Measurements from ENCODE around the gene DNAI2. TPM values are rescaled to one million over a fixed set of nuclear protein-coding genes. Genes with fewer than 3 reads are reported as not detected.

Gene DNAI2
- total RNA-seq, 1 experiment from 2014 or later, result not detected

DNA sequence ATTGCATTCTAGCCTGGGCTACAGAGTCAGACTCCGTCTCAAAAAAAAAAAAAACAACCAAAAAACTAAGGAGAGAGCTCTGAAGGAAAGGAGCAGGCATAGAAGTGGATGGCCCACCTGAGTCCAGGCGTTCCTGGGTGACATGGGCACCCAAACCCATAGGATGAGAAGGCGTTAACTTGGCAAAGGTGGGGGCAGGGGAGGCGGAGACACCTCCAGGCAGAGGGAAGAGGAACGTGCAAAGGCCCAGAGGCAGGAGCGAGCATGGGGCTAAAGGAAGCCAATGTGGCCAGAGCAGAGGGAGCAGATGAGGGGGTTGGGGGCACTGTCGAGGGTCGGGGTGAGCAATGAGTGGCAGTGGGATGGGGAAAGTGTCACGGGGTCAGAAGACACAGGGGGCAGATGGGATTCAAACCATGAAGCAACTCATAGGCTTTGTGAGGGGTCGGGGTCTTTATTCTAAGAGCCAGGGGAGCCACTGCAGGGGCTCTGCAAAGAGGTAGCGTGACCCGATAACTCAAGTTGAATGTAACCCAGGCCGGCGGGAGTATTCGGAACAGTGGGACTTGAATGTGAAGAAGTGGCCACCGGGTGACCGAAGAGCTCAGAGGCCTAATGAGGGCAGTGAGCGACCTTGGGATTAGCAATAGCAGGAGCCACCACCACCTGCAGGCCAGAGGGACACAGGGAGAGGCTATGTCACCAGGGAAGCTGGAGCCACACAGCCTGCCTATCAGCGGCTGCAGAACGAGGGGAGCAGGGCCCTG is 48.9 kb upstream of the DNAI2 start:
- H3K4me3 ChIP-seq (replicated peaks in 1 of 2; ENCODE audit: low read depth in 1 of 2, low read length in 2 of 2), result no peak overlapping the region
- BruUV-seq (replicated peaks), result no TSS peak
- no peak for TF ChIP-seq FOSL1 (IDR thresholded peaks at IDR 0.05; ENCODE audit: low read depth)
- TF ChIP-seq, protein P1, sequence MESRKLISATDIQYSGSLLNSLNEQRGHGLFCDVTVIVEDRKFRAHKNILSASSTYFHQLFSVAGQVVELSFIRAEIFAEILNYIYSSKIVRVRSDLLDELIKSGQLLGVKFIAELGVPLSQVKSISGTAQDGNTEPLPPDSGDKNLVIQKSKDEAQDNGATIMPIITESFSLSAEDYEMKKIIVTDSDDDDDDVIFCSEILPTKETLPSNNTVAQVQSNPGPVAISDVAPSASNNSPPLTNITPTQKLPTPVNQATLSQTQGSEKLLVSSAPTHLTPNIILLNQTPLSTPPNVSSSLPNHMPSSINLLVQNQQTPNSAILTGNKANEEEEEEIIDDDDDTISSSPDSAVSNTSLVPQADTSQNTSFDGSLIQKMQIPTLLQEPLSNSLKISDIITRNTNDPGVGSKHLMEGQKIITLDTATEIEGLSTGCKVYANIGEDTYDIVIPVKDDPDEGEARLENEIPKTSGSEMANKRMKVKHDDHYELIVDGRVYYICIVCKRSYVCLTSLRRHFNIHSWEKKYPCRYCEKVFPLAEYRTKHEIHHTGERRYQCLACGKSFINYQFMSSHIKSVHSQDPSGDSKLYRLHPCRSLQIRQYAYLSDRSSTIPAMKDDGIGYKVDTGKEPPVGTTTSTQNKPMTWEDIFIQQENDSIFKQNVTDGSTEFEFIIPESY (IDR thresholded peaks at IDR 0.05; ENCODE audit: extremely low read depth, insufficient replicate concordance, low read length), result no peak
- TF ChIP-seq JUND (IDR thresholded peaks at IDR 0.05), result no peak
- TF ChIP-seq, protein P2, sequence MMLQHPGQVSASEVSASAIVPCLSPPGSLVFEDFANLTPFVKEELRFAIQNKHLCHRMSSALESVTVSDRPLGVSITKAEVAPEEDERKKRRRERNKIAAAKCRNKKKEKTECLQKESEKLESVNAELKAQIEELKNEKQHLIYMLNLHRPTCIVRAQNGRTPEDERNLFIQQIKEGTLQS (IDR thresholded peaks at IDR 0.05), result no peak
- DNase-seq (ENCODE audit: low read depth, low spot score) (no peak), ATAC-seq (no peak)
- intact Hi-C loops (cut with micrococcal nuclease), result no loop called here
- H3K4me2 ChIP-seq (ENCODE audit: low read length), result no peak overlapping the region
- H3K79me2 ChIP-seq (ENCODE audit: insufficient read depth, low read length), result no peaks in the 10 kb centered on the region
- H3K4me1 ChIP-seq (ENCODE audit: control insufficient read depth in 1 of 2, insufficient read depth in 2 of 2, low read length in 2 of 2), result peaks cover 2 to 22% of the 10 kb centered on the region in 2 experiments; a peak in 3 of 4 replicates
- ChIA-PET RAD21 (ENCODE audit: low non-redundant PET in 1 of 2, low total read pairs in 2 of 2, uncharacterized antibody in 2 of 2, unreplicated experiment in 2 of 2) (no interaction called here), POLR2A (interaction anchor here (0.9 kb wide), 1 partner anchor 12 kb away, joined by 3 read pairs; the partner anchor contains the start of gene TTYH2), CTCF (interaction anchor here (1.0 kb wide), 1 partner anchor 12 kb away, joined by 3 read pairs; the partner anchor contains the start of gene TTYH2)
- no peaks in the 10 kb centered on the region for H4K20me1 ChIP-seq (ENCODE audit: insufficient read depth)
- H3K9ac ChIP-seq (ENCODE audit: low read length), result no peak overlapping the region
- no peaks in the 10 kb centered on the region for H3K9me2 ChIP-seq (ENCODE audit: insufficient read depth)
- no peak overlapping the region for H3K27ac ChIP-seq (ENCODE audit: low read depth, low read length)
- peaks cover 0 to 4% of the 10 kb centered on the region in 2 experiments; a peak in 1 of 4 replicates for H3K36me3 ChIP-seq (ENCODE audit: control insufficient read depth in 1 of 2, insufficient read depth in 2 of 2, low read length in 2 of 2)
- no peak overlapping the region for H2AFZ ChIP-seq (ENCODE audit: low read depth, low read length, poor library complexity, severe bottlenecking)
- no peaks in the 10 kb centered on the region for H3K9me3 ChIP-seq (ENCODE audit: control insufficient read depth in 1 of 2, insufficient read depth in 1 of 2, low read depth in 1 of 2, low read length in 2 of 2)
- H3K27me3 ChIP-seq (ENCODE audit: insufficient read depth, low read length), result no peaks in the 10 kb centered on the region

DNA sequence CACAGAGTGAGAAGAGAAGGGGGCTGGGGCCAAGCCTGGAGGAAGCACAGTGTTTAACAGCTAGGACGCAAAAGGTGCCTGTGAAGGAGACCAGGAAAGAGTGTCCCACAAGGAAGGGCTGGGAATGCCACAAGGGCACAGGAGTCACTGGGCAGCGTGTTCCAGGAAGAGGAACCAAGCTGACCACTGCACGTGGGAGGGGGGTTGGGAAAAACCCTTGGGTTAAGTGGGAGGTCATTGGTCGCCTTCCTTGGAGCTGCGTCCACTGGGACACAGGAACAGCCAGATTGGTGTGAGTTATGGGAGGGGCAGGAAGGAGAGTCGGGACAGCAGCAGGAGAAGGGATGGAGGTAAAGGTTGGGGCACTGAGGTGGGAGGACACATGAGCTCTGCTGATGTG is 47.8 kb upstream of the DNAI2 start:
- no peak for ATAC-seq
- Histone ChIP-seq H3K9ac (ENCODE audit: low read length) (no peak overlapping the region), H3K27me3 (ENCODE audit: insufficient read depth, low read length) (no peaks in the 10 kb centered on the region), H3K36me3 (ENCODE audit: control insufficient read depth in 1 of 2, insufficient read depth in 2 of 2, low read length in 2 of 2) (peaks cover 0 to 8% of the 10 kb centered on the region in 2 experiments; a peak in 1 of 4 replicates), H2AFZ (ENCODE audit: low read depth, low read length, poor library complexity, severe bottlenecking) (no peak overlapping the region), H3K9me3 (ENCODE audit: control insufficient read depth in 1 of 2, insufficient read depth in 1 of 2, low read depth in 1 of 2, low read length in 2 of 2) (no peaks in the 10 kb centered on the region), H3K4me2 (ENCODE audit: low read length) (no peak overlapping the region), H3K4me1 (ENCODE audit: control insufficient read depth in 1 of 2, insufficient read depth in 2 of 2, low read length in 2 of 2) (peaks cover 2 to 21% of the 10 kb centered on the region in 2 experiments; a peak in 3 of 4 replicates), H3K9me2 (ENCODE audit: insufficient read depth) (no peaks in the 10 kb centered on the region), H4K20me1 (ENCODE audit: insufficient read depth) (no peaks in the 10 kb centered on the region), H3K27ac (ENCODE audit: low read depth, low read length) (no peak overlapping the region), H3K79me2 (ENCODE audit: insufficient read depth, low read length) (no peaks in the 10 kb centered on the region), H3K4me3 (replicated peaks in 1 of 2; ENCODE audit: low read depth in 1 of 2, low read length in 2 of 2) (no peak overlapping the region)
- ChIA-PET RAD21 (ENCODE audit: low non-redundant PET in 1 of 2, low total read pairs in 2 of 2, uncharacterized antibody in 2 of 2, unreplicated experiment in 2 of 2) (no interaction called here), CTCF (interaction anchor here (1.0 kb wide), 1 partner anchor 13 kb away, joined by 3 read pairs; the partner anchor contains the start of gene TTYH2), POLR2A (interaction anchor here (0.9 kb wide), 1 partner anchor 13 kb away, joined by 3 read pairs; the partner anchor contains the start of gene TTYH2)
- no peak for DNase-seq (ENCODE audit: low read depth, low spot score)
- no TSS peak for BruUV-seq (replicated peaks)
- intact Hi-C loops (cut with micrococcal nuclease), result no loop called here
- TF ChIP-seq CBX3 (IDR thresholded peaks at IDR 0.05; ENCODE audit: low read depth) (no peak), POLR2AphosphoS5 (IDR thresholded peaks at IDR 0.05; ENCODE audit: low read depth, low read length) (no peak), SRF (IDR thresholded peaks at IDR 0.05; ENCODE audit: low read depth) (no peak), JUND (IDR thresholded peaks at IDR 0.05) (no peak), ZFX (IDR thresholded peaks at IDR 0.05) (no peak), EZH2phosphoT487 (IDR thresholded peaks at IDR 0.05; ENCODE audit: borderline replicate concordance) (no peak)
- TF ChIP-seq, protein P3, sequence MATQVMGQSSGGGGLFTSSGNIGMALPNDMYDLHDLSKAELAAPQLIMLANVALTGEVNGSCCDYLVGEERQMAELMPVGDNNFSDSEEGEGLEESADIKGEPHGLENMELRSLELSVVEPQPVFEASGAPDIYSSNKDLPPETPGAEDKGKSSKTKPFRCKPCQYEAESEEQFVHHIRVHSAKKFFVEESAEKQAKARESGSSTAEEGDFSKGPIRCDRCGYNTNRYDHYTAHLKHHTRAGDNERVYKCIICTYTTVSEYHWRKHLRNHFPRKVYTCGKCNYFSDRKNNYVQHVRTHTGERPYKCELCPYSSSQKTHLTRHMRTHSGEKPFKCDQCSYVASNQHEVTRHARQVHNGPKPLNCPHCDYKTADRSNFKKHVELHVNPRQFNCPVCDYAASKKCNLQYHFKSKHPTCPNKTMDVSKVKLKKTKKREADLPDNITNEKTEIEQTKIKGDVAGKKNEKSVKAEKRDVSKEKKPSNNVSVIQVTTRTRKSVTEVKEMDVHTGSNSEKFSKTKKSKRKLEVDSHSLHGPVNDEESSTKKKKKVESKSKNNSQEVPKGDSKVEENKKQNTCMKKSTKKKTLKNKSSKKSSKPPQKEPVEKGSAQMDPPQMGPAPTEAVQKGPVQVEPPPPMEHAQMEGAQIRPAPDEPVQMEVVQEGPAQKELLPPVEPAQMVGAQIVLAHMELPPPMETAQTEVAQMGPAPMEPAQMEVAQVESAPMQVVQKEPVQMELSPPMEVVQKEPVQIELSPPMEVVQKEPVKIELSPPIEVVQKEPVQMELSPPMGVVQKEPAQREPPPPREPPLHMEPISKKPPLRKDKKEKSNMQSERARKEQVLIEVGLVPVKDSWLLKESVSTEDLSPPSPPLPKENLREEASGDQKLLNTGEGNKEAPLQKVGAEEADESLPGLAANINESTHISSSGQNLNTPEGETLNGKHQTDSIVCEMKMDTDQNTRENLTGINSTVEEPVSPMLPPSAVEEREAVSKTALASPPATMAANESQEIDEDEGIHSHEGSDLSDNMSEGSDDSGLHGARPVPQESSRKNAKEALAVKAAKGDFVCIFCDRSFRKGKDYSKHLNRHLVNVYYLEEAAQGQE (IDR thresholded peaks at IDR 0.05; ENCODE audit: low read depth), result no peak

Measured in HCT116 (cell line).